Activated T-cell treated with anti-CD3 and anti-CD28 coated beads, Interleukin-2, amount 50 U/mL, for 72 hours (primary cell): Measurements from ENCODE around the gene EFNB2. TPM values are rescaled to one million over a fixed set of nuclear protein-coding genes. Genes with fewer than 3 reads are reported as not detected.

Source experiments
- ATAC-seq, 2 donors: fragments of 150-1000 bp; cut with Tn5 transposase; replicated peaks in 1 of 2; 2 replicates each; pipeline ENCODE4 v1.10.0; 2021; ENCODE audit warnings: moderate library complexity in 2 of 2, mild to moderate bottlenecking in 1 of 2
- DNase-seq, 2 donors: peaks; one replicate each; pipeline ENCODE4 v3.0.0; 2021 to 2022; ENCODE audit warnings: mixed read lengths in 1 of 2
- H3K27ac Mint-ChIP-seq: one replicate; pipeline ENCODE4 v1.8.0; 2022; ENCODE audit warnings: mild to moderate bottlenecking, moderate library complexity, mixed read lengths
- H3K27me3 Mint-ChIP-seq: one replicate; pipeline ENCODE4 v1.8.0; 2022; ENCODE audit warnings: low read depth, mixed read lengths
- H3K36me3 Mint-ChIP-seq, 2 donors: one replicate each; pipeline ENCODE4 v1.8.0; 2022; ENCODE audit warnings: mixed read lengths in 2 of 2, mild to moderate bottlenecking in 1 of 2; ENCODE audit not compliant: insufficient read depth in 2 of 2
- H3K4me1 Mint-ChIP-seq: one replicate; pipeline ENCODE4 v1.8.0; 2022; ENCODE audit warnings: low read depth, mixed read lengths
- H3K4me3 Mint-ChIP-seq, 2 donors: one replicate each; pipeline ENCODE4 v1.8.0; 2022; ENCODE audit warnings: mild to moderate bottlenecking in 2 of 2, mixed read lengths in 2 of 2, moderate library complexity in 2 of 2
- H3K9me3 Mint-ChIP-seq, 2 donors: one replicate each; pipeline ENCODE4 v1.8.0; 2022; ENCODE audit warnings: mixed read lengths in 2 of 2
- total RNA-seq, 2 donors: library from RNA; stranded (reverse); gene quantifications; one replicate each; pipeline ENCODE4 v1.2.3, GENCODE V29; 2022

The EFNB2 gene
- total RNA-seq, 2 donors from 2014 or later = 0.23 to 0.24 TPM

- ATAC-seq = no peak
Measured at GRCh38 chr13:106472621-106473020, 62.8 kb downstream of the EFNB2 start.

GRCh38 chr13:106471957-106472543 is 63.4 kb downstream of the EFNB2 start:
- H3K4me3 Mint-ChIP-seq = no peak overlapping the region
- ATAC-seq = no peak
- no peaks in the 10 kb centered on the region for H3K9me3 Mint-ChIP-seq
- H3K4me1 Mint-ChIP-seq = no peaks in the 10 kb centered on the region
- no peaks in the 10 kb centered on the region for H3K36me3 Mint-ChIP-seq
- DNase-seq = no peak
- peaks cover 6% of the 10 kb centered on the region for H3K27me3 Mint-ChIP-seq
- H3K27ac Mint-ChIP-seq = no peak overlapping the region

More at GRCh38 chr13:106472621-106473020, 62.8 kb downstream of the EFNB2 start:
- Mint-ChIP-seq H3K27ac (no peak overlapping the region), H3K4me1 (no peaks in the 10 kb centered on the region), H3K9me3 (no peaks in the 10 kb centered on the region), H3K36me3 (no peaks in the 10 kb centered on the region), H3K27me3 (peaks cover 6% of the 10 kb centered on the region), H3K4me3 (no peak overlapping the region)
- no peak for DNase-seq

GRCh38 chr13:106470576-106470975 is 64.9 kb downstream of the EFNB2 start:
- Mint-ChIP-seq H3K4me3 (no peak overlapping the region), H3K27me3 (peaks cover 11% of the 10 kb centered on the region), H3K9me3 (no peaks in the 10 kb centered on the region), H3K27ac (no peak overlapping the region), H3K4me1 (no peaks in the 10 kb centered on the region), H3K36me3 (no peaks in the 10 kb centered on the region)
- DNase-seq = no peak
- ATAC-seq = no peak

- H3K27ac Mint-ChIP-seq = no peak overlapping the region
- DNase-seq = no peak
- peaks cover 11% of the 10 kb centered on the region for H3K27me3 Mint-ChIP-seq
- H3K4me3 Mint-ChIP-seq = no peak overlapping the region
- no peaks in the 10 kb centered on the region for H3K4me1 Mint-ChIP-seq
- no peaks in the 10 kb centered on the region for H3K36me3 Mint-ChIP-seq
- no peaks in the 10 kb centered on the region for H3K9me3 Mint-ChIP-seq
- ATAC-seq = no peak
Measured at GRCh38 chr13:106468744-106469590, 66.5 kb downstream of the EFNB2 start.

GRCh38 chr13:106468207-106468606 is 67.3 kb downstream of the EFNB2 start:
- Mint-ChIP-seq H3K9me3 (no peaks in the 10 kb centered on the region), H3K27me3 (peaks cover 11% of the 10 kb centered on the region), H3K4me1 (no peaks in the 10 kb centered on the region), H3K36me3 (no peaks in the 10 kb centered on the region), H3K27ac (no peak overlapping the region), H3K4me3 (no peak overlapping the region)
- ATAC-seq (no peak), DNase-seq (no peak)

GRCh38 chr13:106467427-106468122 is 67.9 kb downstream of the EFNB2 start:
- Mint-ChIP-seq H3K27me3 (peaks cover 11% of the 10 kb centered on the region), H3K9me3 (no peaks in the 10 kb centered on the region), H3K36me3 (no peaks in the 10 kb centered on the region), H3K4me3 (no peak overlapping the region), H3K27ac (no peak overlapping the region), H3K4me1 (no peaks in the 10 kb centered on the region)
- DNase-seq (no peak), ATAC-seq (no peak)

GRCh38 chr13:106466691-106467426 is 68.6 kb downstream of the EFNB2 start:
- no peak for ATAC-seq
- H3K27me3 Mint-ChIP-seq = peaks cover 11% of the 10 kb centered on the region

GRCh38 chr13:106464076-106464475 is 71.4 kb downstream of the EFNB2 start:
- DNase-seq (no peak), ATAC-seq (no peak)
- H3K9me3 Mint-ChIP-seq = no peaks in the 10 kb centered on the region
- no peaks in the 10 kb centered on the region for H3K4me1 Mint-ChIP-seq
- H3K27ac Mint-ChIP-seq = no peak overlapping the region
- peaks cover 8% of the 10 kb centered on the region for H3K27me3 Mint-ChIP-seq
- H3K4me3 Mint-ChIP-seq = no peak overlapping the region
- no peaks in the 10 kb centered on the region for H3K36me3 Mint-ChIP-seq

More at GRCh38 chr13:106466691-106467426, 68.6 kb downstream of the EFNB2 start:
- DNase-seq = no peak
- no peaks in the 10 kb centered on the region for H3K9me3 Mint-ChIP-seq
- no peaks in the 10 kb centered on the region for H3K4me1 Mint-ChIP-seq
- H3K36me3 Mint-ChIP-seq = no peaks in the 10 kb centered on the region
- H3K27ac Mint-ChIP-seq = no peak overlapping the region
- no peak overlapping the region for H3K4me3 Mint-ChIP-seq

- H3K4me1 Mint-ChIP-seq = no peaks in the 10 kb centered on the region
- ATAC-seq = no peak
- H3K27ac Mint-ChIP-seq = no peak overlapping the region
- no peaks in the 10 kb centered on the region for H3K36me3 Mint-ChIP-seq
- H3K9me3 Mint-ChIP-seq = no peaks in the 10 kb centered on the region
- no peak overlapping the region for H3K4me3 Mint-ChIP-seq
- H3K27me3 Mint-ChIP-seq = peaks cover 14% of the 10 kb centered on the region
- no peak for DNase-seq
Measured at GRCh38 chr13:106462710-106463109, 72.8 kb downstream of the EFNB2 start.

- ATAC-seq = no peak
- no peak for DNase-seq
- H3K27me3 Mint-ChIP-seq = peaks cover 29% of the 10 kb centered on the region
- no peaks in the 10 kb centered on the region for H3K4me1 Mint-ChIP-seq
- no peaks in the 10 kb centered on the region for H3K9me3 Mint-ChIP-seq
- H3K36me3 Mint-ChIP-seq = no peaks in the 10 kb centered on the region
- H3K27ac Mint-ChIP-seq = no peak overlapping the region
- no peak overlapping the region for H3K4me3 Mint-ChIP-seq
Measured at GRCh38 chr13:106455777-106456176, 79.7 kb downstream of the EFNB2 start.

GRCh38 chr13:106455190-106455589 is 80.3 kb downstream of the EFNB2 start:
- Mint-ChIP-seq H3K36me3 (no peaks in the 10 kb centered on the region), H3K27ac (no peak overlapping the region), H3K4me1 (no peaks in the 10 kb centered on the region), H3K4me3 (no peak overlapping the region), H3K27me3 (peaks cover 29% of the 10 kb centered on the region), H3K9me3 (no peaks in the 10 kb centered on the region)
- ATAC-seq (no peak), DNase-seq (no peak)

GRCh38 chr13:106453101-106453500 is 82.4 kb downstream of the EFNB2 start:
- no peak for DNase-seq
- Mint-ChIP-seq H3K36me3 (no peaks in the 10 kb centered on the region), H3K4me1 (no peaks in the 10 kb centered on the region), H3K27ac (no peak overlapping the region), H3K27me3 (peaks cover 20% of the 10 kb centered on the region), H3K4me3 (no peak overlapping the region), H3K9me3 (no peaks in the 10 kb centered on the region)
- no peak for ATAC-seq

- Mint-ChIP-seq H3K4me3 (no peak overlapping the region), H3K36me3 (no peaks in the 10 kb centered on the region), H3K27ac (no peak overlapping the region), H3K9me3 (peaks cover 0 to 2% of the 10 kb centered on the region in 2 donors), H3K27me3 (peaks cover 20% of the 10 kb centered on the region), H3K4me1 (no peaks in the 10 kb centered on the region)
- ATAC-seq (no peak), DNase-seq (no peak)
Measured at GRCh38 chr13:106450991-106451390, 84.5 kb downstream of the EFNB2 start.
